H9 (cell line): Measurements from ENCODE around the gene DOCK7. TPM values are rescaled to one million over a fixed set of nuclear protein-coding genes. Genes with fewer than 3 reads are reported as not detected.

Experiments
- DNase-seq: peaks from one replicate; pipeline ENCODE4 v3.0.0-alpha.2; 2017
- H2AFZ ChIP-seq: one replicate; pipeline ENCODE4 v1.6.1; 2013; ENCODE audit warnings: mild to moderate bottlenecking, low read length, control low read depth, moderate library complexity
- H2AK5ac ChIP-seq: 2 replicates; pipeline ENCODE4 v1.6.1; 2013; ENCODE audit warnings: low read length, control low read depth, mixed read lengths; ENCODE audit not compliant: insufficient read length
- H2BK120ac ChIP-seq: one replicate; pipeline ENCODE4 v1.6.1; 2013; ENCODE audit warnings: low read depth, mild to moderate bottlenecking, low read length, control low read depth, inconsistent platforms; ENCODE audit not compliant: poor library complexity, severe bottlenecking
- H2BK12ac ChIP-seq: 2 replicates; pipeline ENCODE4 v1.6.1; 2013; ENCODE audit warnings: low read length, control low read depth, mixed read lengths, low read depth; ENCODE audit not compliant: insufficient read length
- H2BK15ac ChIP-seq: 2 replicates; pipeline ENCODE4 v1.6.1; 2013; ENCODE audit warnings: low read depth, low read length, control low read depth
- H2BK20ac ChIP-seq: one replicate; pipeline ENCODE4 v1.6.1; 2013; ENCODE audit warnings: low read depth, mild to moderate bottlenecking, low read length, control low read depth, inconsistent platforms; ENCODE audit not compliant: poor library complexity, severe bottlenecking
- H2BK5ac ChIP-seq: 2 replicates; pipeline ENCODE4 v1.6.1; 2013; ENCODE audit warnings: low read length, control low read depth, mixed read lengths; ENCODE audit not compliant: insufficient read length
- H3K14ac ChIP-seq: 2 replicates; pipeline ENCODE4 v1.6.1; 2013; ENCODE audit warnings: low read length, control low read depth; ENCODE audit not compliant: insufficient read depth
- H3K18ac ChIP-seq: 2 replicates; pipeline ENCODE4 v1.6.1; 2013; ENCODE audit warnings: low read depth, mild to moderate bottlenecking, mixed read lengths, low read length, control low read depth; ENCODE audit not compliant: insufficient read length
- H3K23ac ChIP-seq: 2 replicates; pipeline ENCODE4 v1.6.1; 2013; ENCODE audit warnings: low read length, control low read depth, mixed read lengths, low read depth; ENCODE audit not compliant: insufficient read length
- H3K23me2 ChIP-seq: 2 replicates; pipeline ENCODE4 v1.6.1; 2013; ENCODE audit warnings: low read depth, mild to moderate bottlenecking, mixed read lengths, low read length, control low read depth; ENCODE audit not compliant: insufficient read length, poor library complexity, severe bottlenecking
- H3K27ac ChIP-seq: 2 replicates; pipeline ENCODE4 v1.5.1; 2013; ENCODE audit warnings: low read length, control low read depth, mixed read lengths, low read depth; ENCODE audit not compliant: insufficient read length
- H3K27me3 ChIP-seq: 2 replicates; pipeline ENCODE4 v1.6.1; 2013; ENCODE audit warnings: low read length, control low read depth, inconsistent platforms; ENCODE audit not compliant: insufficient read depth
- H3K4ac ChIP-seq: 2 replicates; pipeline ENCODE4 v1.6.1; 2013; ENCODE audit warnings: low read depth, mild to moderate bottlenecking, control low read depth, inconsistent platforms, low read length, moderate library complexity
- H3K4me1 ChIP-seq: 2 replicates; pipeline ENCODE4 v1.6.1; 2013; ENCODE audit warnings: low read length, control low read depth, inconsistent platforms; ENCODE audit not compliant: insufficient read depth
- H3K4me2 ChIP-seq: 2 replicates; pipeline ENCODE4 v1.6.1; 2013; ENCODE audit warnings: low read length, control low read depth, mixed read lengths; ENCODE audit not compliant: insufficient read length, insufficient read depth
- H3K56ac ChIP-seq: 2 replicates; pipeline ENCODE4 v1.6.1; 2013; ENCODE audit warnings: low read depth, mild to moderate bottlenecking, mixed read lengths, low read length, control low read depth; ENCODE audit not compliant: insufficient read length
- H3K79me1 ChIP-seq: 2 replicates; pipeline ENCODE4 v1.6.1; 2013; ENCODE audit warnings: low read depth, mild to moderate bottlenecking, moderate library complexity, low read length, control low read depth, inconsistent platforms; ENCODE audit not compliant: insufficient read depth, poor library complexity, severe bottlenecking
- H3K79me2 ChIP-seq: 2 replicates; pipeline ENCODE4 v1.6.1; 2013; ENCODE audit warnings: low read length, control low read depth, inconsistent platforms; ENCODE audit not compliant: insufficient read depth
- H3K9ac ChIP-seq: 2 replicates; pipeline ENCODE4 v1.6.1; 2013; ENCODE audit warnings: low read length, control low read depth, mixed read lengths; ENCODE audit not compliant: insufficient read length; ENCODE audit errors: extremely low read depth
- H3K9me3 ChIP-seq: one replicate; pipeline ENCODE4 v1.6.1; 2013; ENCODE audit warnings: low read depth, low read length, inconsistent platforms; ENCODE audit not compliant: control insufficient read depth
- H3T11ph ChIP-seq: one replicate; pipeline ENCODE4 v1.6.1; 2013; ENCODE audit warnings: mild to moderate bottlenecking, low read length, control low read depth, inconsistent platforms
- H4K20me1 ChIP-seq: one replicate; pipeline ENCODE4 v1.6.1; 2013; ENCODE audit not compliant: control insufficient read depth, insufficient read length, insufficient read depth
- H4K5ac ChIP-seq: 2 replicates; pipeline ENCODE4 v1.6.1; 2013; ENCODE audit warnings: low read depth, mild to moderate bottlenecking, mixed read lengths, low read length, control low read depth; ENCODE audit not compliant: insufficient read length
- H4K8ac ChIP-seq: replicated peaks from 2 replicates; pipeline ENCODE4 v1.6.1; 2013; ENCODE audit warnings: low read length, control low read depth, mixed read lengths, low read depth; ENCODE audit not compliant: insufficient read length
- H4K91ac ChIP-seq: 2 replicates; pipeline ENCODE4 v1.6.1; 2013; ENCODE audit warnings: low read depth, mild to moderate bottlenecking, moderate library complexity, mixed read lengths, low read length, control low read depth; ENCODE audit not compliant: insufficient read length
- H3K27ac Mint-ChIP-seq, 3 experiments: 2 replicates in 2 of 3; 3 replicates in 1 of 3; pipeline ENCODE4 v1.8.0; 2020 to 2021; ENCODE audit warnings: mixed read lengths in 3 of 3, mild to moderate bottlenecking in 1 of 3, moderate library complexity in 1 of 3
- H3K27me3 Mint-ChIP-seq: 2 replicates; pipeline ENCODE4 v1.8.0; 2021; ENCODE audit warnings: low read depth, mild to moderate bottlenecking, moderate library complexity, mixed read lengths
- H3K36me3 Mint-ChIP-seq, 3 experiments: 2 replicates in 2 of 3; 3 replicates in 1 of 3; pipeline ENCODE4 v1.8.0; 2020 to 2021; ENCODE audit warnings: low read depth in 3 of 3, mixed read lengths in 3 of 3; ENCODE audit not compliant: insufficient read depth in 1 of 3
- H3K4me1 Mint-ChIP-seq, 2 experiments: 2 replicates each; pipeline ENCODE4 v1.8.0; 2020; ENCODE audit warnings: mixed read lengths in 2 of 2
- H3K4me3 Mint-ChIP-seq, 2 experiments: 2 replicates in 1 of 2; 3 replicates in 1 of 2; pipeline ENCODE4 v1.8.0; 2020 to 2021; ENCODE audit warnings: mild to moderate bottlenecking in 2 of 2, mixed read lengths in 2 of 2, moderate library complexity in 1 of 2
- H3K9me3 Mint-ChIP-seq, 2 experiments: 2 replicates in 1 of 2; 3 replicates in 1 of 2; pipeline ENCODE4 v1.8.0; 2020; ENCODE audit warnings: mild to moderate bottlenecking in 2 of 2, mixed read lengths in 2 of 2, moderate library complexity in 1 of 2
- CTCF ChIP-seq: fragments of 200-600 bp; sonication (generic); conservative IDR thresholded peaks from 3 replicates; pipeline ENCODE4 v1.8.0; 2021; ENCODE audit warnings: antibody characterized with exemption, mild to moderate bottlenecking
- WGBS: extraction: QIAGEN DNeasy Blood & Tissue Kit; methylation state at CpG from one replicate; pipeline ENCODE4 v1.1.7; 2013; ENCODE audit warnings: missing lambda C conversion rate, low lambda C conversion rate, mixed read lengths; ENCODE audit not compliant: insufficient read length; ENCODE audit errors: extremely low coverage; 5-methylcytosine and 5-hydroxymethylcytosine counted together
- total RNA-seq: library from RNA; stranded (reverse); gene quantifications from 2 replicates; pipeline ENCODE4 v1.2.1, GENCODE V29; 2021

The DOCK7 gene
- total RNA-seq, 1 experiment from 2014 or later, result 36.8 TPM

GRCh38 chr1:62693123-62693522 lies 4.9 kb upstream of the DOCK7 start:
- Histone ChIP-seq H2AFZ (no peak overlapping the region), H3K23me2 (peaks cover 5% of the 10 kb centered on the region), H3K18ac (no peak overlapping the region), H3K4ac (no peak overlapping the region), H3K23ac (no peak overlapping the region), H2BK12ac (no peak overlapping the region), H2BK5ac (no peak overlapping the region), H3K9ac (no peak overlapping the region), H3K9me3 (no peaks in the 10 kb centered on the region), H3K4me2 (no peak overlapping the region), H2BK20ac (no peak overlapping the region), H2BK15ac (no peak overlapping the region), H3K4me1 (0 out of 2 replicates have a peak, but pooled peaks cover 8% of the 10 kb centered on the region), H2BK120ac (no peak overlapping the region), H3K27ac (no peak overlapping the region), H3K27me3 (no peaks in the 10 kb centered on the region), H4K5ac (no peak overlapping the region), H2AK5ac (no peak overlapping the region), H4K91ac (no peak overlapping the region), H3K56ac (no peak overlapping the region), H4K20me1 (no peaks in the 10 kb centered on the region), H3K79me1 (no peaks in the 10 kb centered on the region), H4K8ac (no peak overlapping the region), H3K79me2 (no peaks in the 10 kb centered on the region), H3T11ph (no peak overlapping the region), H3K14ac (no peak overlapping the region)
- Mint-ChIP-seq H3K9me3 (peaks cover 5 to 6% of the 10 kb centered on the region in 2 experiments; a peak in 4 of 5 replicates), H3K36me3 (peaks cover 10 to 26% (median 14%) of the 10 kb centered on the region in 3 experiments), H3K4me1 (peaks cover 24 to 25% of the 10 kb centered on the region in 2 experiments), H3K27me3 (no peaks in the 10 kb centered on the region), H3K4me3 (no peak overlapping the region), H3K27ac (no peak overlapping the region)
- no peak for DNase-seq
- TF ChIP-seq CTCF, result no peak
- WGBS, result no CpG with 5 or more reads among the region's 4 CpGs
